HG03095 (cell line): Measurements from ENCODE around the gene SLC40A1.
A peak's percentile ranks its signal among the peaks of the same experiment; 100 is the strongest.

Source experiments
- ATAC-seq: cut with Tn5 transposase; IDR thresholded peaks from one replicate; pipeline ENCODE4 v1.9.1; 2021; ENCODE audit warnings: moderate library complexity; ENCODE audit not compliant: unreplicated experiment

Gene SLC40A1, protein sequence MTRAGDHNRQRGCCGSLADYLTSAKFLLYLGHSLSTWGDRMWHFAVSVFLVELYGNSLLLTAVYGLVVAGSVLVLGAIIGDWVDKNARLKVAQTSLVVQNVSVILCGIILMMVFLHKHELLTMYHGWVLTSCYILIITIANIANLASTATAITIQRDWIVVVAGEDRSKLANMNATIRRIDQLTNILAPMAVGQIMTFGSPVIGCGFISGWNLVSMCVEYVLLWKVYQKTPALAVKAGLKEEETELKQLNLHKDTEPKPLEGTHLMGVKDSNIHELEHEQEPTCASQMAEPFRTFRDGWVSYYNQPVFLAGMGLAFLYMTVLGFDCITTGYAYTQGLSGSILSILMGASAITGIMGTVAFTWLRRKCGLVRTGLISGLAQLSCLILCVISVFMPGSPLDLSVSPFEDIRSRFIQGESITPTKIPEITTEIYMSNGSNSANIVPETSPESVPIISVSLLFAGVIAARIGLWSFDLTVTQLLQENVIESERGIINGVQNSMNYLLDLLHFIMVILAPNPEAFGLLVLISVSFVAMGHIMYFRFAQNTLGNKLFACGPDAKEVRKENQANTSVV

GRCh38 chr2:189580658-189581353 lies at the start of gene SLC40A1:
Gene SLC40A1, minus strand, starts transcription at chr2:189580786. Its CDS starts 326 bp downstream, at chr2:189580460.
- peak; percentile 58 for ATAC-seq

DNA sequence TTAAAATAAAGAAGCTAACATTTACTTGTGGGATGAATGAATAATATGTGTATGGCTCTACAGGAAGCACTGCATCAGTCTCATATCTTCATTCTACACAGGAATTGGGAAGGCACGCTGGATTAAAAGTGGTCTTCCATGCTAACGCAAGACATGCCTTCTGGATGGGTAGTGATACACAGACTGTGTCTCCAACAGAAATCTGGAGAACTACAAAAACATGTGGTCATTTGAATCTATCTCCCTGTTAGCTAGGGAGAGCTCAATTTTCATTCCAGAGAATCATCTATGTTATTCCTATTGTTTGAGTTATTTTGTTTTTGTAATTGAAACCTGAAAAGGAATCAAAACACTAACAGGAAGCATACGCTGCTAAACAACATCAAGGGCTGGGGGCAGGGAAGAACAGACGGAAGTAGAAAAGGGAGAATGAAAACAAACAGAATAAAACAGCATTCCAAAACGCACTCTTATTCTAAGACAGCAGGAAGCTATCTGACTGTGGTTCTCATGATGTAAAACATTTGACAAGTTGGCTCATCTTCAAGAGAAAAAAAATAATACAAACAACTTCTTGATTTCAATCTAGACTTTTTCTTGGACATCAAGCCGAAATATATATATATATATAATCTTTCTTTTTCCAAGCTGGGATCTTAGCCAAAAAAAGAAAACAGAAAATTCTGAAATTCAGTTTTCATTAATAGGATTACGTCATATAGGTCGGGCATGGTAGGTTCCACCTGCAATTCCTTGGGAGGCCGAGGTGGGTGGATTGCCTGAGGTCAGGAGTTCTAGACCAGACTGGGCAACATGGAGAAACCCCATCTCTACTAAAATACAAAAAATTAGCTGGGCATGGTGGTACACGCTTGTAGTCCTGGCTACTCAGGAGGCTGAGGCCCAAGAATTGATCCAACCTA lies 49.2 kb upstream of the SLC40A1 start:
- ATAC-seq, result no peak

- ATAC-seq, result no peak
These were observed 48.4 kb upstream of the SLC40A1 start for GRCh38 chr2:189628817-189629530.

- ATAC-seq, result no peak
These were observed 47.2 kb upstream of the SLC40A1 start for GRCh38 chr2:189627789-189628188.

DNA sequence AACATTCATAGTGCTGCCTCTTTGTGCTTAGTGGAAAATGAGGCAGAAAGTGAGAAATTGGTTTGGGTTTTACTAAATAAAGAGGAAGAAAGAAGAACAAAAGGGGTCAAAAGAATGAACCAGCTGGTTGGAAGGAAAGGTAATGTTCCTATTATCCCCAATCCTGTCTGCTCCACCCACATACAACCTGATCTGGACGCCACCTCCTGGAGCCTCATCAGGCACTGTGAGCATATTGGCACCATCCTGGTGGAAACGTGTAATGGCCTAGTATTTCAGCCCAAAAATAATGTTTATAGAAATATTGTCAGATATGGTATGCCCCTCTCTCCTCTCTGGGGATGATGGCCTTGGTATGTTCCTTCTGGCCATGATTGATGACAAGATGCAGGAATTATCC lies 45.0 kb upstream of the SLC40A1 start:
- no peak for ATAC-seq

DNA sequence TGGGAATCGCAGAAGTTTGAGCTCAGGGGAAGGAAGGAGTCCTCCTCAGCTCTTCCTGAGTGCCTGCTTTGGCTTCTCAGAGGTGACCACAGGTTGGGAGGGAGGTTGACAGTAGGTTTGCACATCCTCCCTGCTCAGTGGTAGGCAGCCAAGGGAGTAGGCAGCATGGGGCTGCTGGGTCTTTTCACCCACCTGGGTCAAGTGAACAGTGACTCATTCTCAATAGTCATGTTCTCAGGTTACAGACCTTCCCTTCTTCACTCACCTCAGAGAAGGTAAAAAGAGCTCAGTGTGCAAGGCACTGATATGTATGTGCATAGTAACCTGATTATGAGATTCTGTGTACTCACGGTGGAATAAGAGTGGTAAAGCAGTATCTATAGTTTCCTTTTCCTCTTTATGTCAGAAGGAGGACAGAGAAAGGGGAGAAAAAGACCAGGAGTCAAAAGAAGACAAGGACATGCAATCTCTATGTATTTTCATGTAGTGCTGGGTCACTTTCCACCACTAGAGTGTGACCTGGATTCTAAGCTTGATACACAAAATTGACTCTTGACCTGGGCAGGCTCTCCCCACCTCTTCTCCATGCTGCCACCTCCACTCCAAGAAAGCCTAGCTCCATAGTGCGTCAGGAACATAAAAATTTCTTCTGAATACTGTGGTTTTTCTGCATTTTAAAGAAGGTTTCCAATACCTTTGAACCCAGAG lies 44.2 kb upstream of the SLC40A1 start:
- no peak for ATAC-seq

DNA sequence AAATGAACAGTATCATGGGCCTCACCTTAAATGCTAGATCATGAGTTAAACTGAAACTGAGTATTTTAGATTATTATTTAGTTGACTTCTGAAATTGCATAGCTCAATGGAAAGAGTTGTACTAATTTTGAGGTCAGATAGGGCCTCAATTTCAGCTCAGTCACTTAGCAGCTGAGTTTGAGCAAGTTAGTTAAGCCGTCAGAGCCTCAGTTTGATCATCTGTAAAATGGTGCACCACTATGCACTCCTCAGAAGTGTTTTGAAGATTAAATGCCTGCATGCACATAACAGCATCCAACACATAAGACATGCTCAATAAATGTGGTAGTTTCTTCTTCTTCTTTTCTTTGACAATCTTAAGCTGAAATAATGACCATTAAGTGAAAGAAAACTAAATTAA lies 42.5 kb upstream of the SLC40A1 start:
- ATAC-seq, result no peak

- no peak for ATAC-seq
These were observed 41.2 kb upstream of the SLC40A1 start for GRCh38 chr2:189621781-189622180.

DNA sequence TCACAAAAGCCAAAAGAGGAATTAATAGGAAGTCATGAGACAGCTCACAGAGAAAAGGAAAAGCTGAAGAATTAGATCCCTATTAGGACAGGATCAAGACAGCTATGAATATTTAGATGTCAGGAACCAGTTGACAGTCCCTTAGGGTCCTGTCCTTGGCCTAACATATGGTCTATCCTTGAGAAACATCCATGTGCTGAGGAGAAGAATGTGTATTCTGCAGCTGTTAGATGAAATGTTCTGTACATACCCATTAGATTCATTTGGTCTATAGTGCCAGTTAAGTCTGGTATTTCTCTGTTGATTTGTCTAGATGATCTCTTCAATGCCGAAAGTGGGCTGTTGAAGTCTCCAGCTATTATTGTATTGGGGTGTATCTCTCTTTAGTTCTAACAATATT lies 37.6 kb upstream of the SLC40A1 start:
- ATAC-seq, result no peak

- no peak for ATAC-seq
These were observed 34.0 kb upstream of the SLC40A1 start for GRCh38 chr2:189614585-189614984.

DNA sequence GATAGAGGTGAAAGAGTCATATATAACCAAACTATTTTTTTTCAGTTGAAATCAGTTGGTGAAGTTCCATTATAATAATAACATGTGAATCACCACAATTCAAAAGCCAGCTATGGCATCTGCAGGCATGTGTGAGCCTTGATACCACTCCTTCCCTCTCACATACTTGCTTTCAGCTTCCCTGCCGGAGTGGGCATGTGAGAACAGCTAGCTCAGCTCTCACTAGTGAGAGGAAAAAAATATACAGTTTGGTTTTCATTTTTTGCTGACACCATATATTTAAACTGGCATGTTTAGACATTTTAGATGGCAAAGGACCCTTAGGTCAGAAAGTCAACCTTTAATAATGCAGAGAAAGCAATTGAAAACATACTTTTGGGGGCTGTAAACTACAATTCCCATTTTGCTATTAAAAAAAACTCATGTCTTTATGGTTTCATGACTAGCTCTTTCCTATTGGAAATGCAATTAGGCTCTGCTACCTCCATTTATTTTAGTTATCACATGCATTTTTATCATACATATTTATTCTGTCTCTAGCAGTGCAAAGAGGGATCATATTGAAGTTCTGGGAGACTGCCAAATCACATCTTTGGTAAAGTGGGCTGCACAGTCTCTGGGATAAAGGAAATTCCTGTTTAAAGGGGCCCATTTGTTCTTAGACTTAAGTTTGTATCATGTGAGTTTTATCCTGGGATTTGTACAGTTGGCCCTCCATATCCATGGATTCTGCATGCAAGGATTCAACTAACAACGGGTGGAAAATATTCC lies 33.2 kb upstream of the SLC40A1 start:
- ATAC-seq, result no peak

GRCh38 chr2:189613077-189613636 lies 32.6 kb upstream of the SLC40A1 start:
- no peak for ATAC-seq

- ATAC-seq, result no peak
These were observed 30.1 kb upstream of the SLC40A1 start for GRCh38 chr2:189610700-189611099.

- no peak for ATAC-seq
These were observed 29.3 kb upstream of the SLC40A1 start for GRCh38 chr2:189609853-189610252.

DNA sequence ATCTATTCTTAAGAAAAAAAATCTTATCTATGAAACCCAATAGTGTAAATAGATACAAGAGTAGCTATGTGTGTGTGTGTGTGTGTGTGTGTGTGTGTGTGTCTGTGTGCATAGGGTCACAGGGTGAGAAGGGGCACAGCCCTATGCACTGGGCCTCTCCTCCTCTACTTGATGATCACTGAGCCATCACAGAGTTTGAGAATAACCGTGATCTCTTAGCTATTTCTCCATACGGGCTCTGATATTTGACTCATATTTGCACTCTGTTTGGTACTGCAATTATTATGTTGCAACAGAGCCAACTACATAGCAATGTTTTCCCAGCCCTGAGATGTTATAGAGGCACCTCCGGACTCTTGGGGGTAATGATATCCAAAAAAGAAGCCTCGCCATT lies 28.8 kb upstream of the SLC40A1 start:
- ATAC-seq, result no peak

GRCh38 chr2:189608795-189609422 lies 28.3 kb upstream of the SLC40A1 start:
- ATAC-seq, result no peak

DNA sequence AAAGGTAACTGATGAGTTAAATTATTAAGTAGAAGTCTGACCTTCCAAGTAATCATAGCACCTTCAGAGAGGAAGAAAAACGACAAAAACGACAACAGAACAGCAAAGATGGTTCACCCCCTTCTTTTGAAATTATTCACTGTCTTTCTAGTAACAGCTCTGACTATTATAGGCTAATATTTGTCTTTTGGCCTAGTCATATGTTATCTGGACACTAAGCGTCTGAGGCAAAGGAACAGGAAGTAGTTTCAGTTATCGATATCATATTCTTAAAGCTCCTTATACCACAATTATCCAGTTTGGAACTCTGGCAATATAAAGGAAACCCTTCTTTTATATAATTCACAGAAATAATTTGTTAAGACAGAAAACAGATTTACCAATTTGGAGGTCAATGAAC lies 27.6 kb upstream of the SLC40A1 start:
- no peak for ATAC-seq

GRCh38 chr2:189602233-189602632 lies 21.6 kb upstream of the SLC40A1 start:
- no peak for ATAC-seq
